ENCODE measurements around the gene ORC4.

DNA sequence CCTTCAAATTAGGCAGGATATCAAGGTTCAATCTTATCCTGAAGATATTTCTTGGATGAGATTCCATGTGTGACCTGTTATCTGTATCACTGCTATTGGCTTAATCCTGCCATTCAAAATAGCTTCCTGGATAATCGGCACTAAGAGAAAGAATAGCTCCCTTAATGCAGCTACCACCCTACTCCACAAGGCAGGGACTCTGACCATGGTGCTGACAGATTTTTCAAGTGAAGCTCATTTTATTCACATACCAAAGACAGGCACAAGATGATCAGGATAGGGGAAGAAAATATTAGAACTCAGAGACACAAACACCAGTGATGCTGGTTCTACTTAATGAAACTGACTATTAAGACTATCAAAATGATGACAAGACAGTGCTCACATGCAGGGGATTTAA, 74.9 kb downstream of the ORC4 start:
- TF ChIP-seq GATA3 (IDR thresholded peaks at IDR 0.05; ENCODE audit: low read depth, low read length) (no peak), GATA2 (IDR thresholded peaks at IDR 0.05; ENCODE audit: low read depth, low read length) (no peak)
